Measurements from ENCODE around the gene TMOD2.
"Not testable (repeated sequence)": the region's sequence is repeated elsewhere in the genome, so short reads cannot be mapped to it uniquely, and the experiment has no call there.

The TMOD2 gene

DNA sequence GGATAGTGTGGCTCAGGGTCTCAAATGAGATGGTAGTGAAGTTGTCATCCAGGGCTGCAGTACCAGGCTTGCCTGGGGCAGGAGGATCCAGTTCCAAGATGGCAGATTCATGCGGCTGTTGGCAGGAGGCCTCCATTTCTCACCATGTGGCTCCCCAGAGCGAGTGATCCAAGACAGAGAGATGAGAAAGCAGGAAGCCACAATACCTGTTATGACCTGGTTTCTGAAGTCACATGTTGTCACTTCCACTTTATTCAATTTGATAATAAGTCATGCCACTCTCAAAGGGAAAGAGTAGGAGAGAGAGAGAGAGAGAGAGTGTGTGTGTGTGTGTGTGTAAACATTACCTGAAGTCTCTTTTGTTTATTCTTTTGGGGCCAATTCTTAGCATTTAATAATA lies 30.1 kb downstream of the TMOD2 start:
- no peak overlapping the region for H3K9ac ChIP-seq (ENCODE audit: low read depth, low read length)
- H3K4me1 ChIP-seq (ENCODE audit: control insufficient read depth, insufficient read depth, low read length): no peaks in the 10 kb centered on the region
- H3K9me3 ChIP-seq (ENCODE audit: control insufficient read depth, insufficient read depth, low read length): no peaks in the 10 kb centered on the region
- no peaks in the 10 kb centered on the region for H3K27me3 ChIP-seq (ENCODE audit: control insufficient read depth, insufficient read depth, low read length)
- no peaks in the 10 kb centered on the region for H3K36me3 ChIP-seq (ENCODE audit: control insufficient read depth, insufficient read depth, low read length)
- no peak overlapping the region for H3K4me3 ChIP-seq (ENCODE audit: low read depth, low read length)

DNA sequence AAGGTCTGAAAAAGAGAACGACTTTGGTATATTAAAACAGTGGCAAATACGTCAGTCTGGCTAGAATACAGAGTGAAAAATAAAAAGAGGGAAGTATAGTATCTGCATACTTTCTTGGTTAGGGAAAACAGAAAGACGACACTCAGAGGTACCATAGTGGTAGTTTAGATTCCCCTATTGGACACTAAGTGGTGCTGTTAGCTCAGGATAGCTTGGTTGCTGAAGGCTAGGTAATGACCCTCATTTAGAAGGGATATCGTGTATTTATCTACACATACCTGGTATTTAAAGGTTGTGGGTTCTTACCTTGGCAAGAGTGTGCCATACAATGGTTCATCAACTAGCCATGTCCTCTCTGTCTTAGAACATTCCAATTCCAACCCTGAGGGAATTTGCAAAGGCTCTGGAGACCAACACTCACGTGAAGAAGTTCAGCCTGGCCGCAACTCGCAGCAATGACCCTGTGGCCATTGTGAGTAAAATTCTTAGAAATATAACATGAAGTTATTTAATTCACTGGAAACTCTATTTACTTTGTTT lies 31.0 kb downstream of the TMOD2 start:
- H3K4me3 ChIP-seq (ENCODE audit: low read depth, low read length): no peak overlapping the region
- no peaks in the 10 kb centered on the region for H3K9me3 ChIP-seq (ENCODE audit: control insufficient read depth, insufficient read depth, low read length)
- H3K36me3 ChIP-seq (ENCODE audit: control insufficient read depth, insufficient read depth, low read length): no peaks in the 10 kb centered on the region
- H3K9ac ChIP-seq (ENCODE audit: low read depth, low read length): no peak overlapping the region
- H3K27me3 ChIP-seq (ENCODE audit: control insufficient read depth, insufficient read depth, low read length): no peaks in the 10 kb centered on the region
- H3K4me1 ChIP-seq (ENCODE audit: control insufficient read depth, insufficient read depth, low read length): peaks cover 2% of the 10 kb centered on the region

DNA sequence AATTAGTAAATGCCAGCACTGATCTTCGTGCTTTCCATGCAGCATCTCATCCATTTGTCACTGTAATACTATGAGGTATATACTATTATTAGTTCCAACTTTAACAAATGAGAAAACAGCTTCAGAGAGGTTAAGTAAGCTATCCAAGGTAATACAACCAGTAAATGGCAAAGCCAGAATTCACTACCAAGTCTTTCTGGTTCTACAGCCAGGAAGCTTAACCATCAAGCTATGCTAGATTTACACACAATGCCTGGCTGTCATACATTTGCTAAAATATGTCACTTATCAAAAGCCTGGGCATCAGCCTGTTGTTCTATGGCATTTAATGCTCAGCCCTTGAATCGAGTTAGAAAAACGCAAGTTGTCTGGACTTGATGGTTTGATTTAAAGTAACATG lies 32.6 kb downstream of the TMOD2 start:
- H3K9me3 ChIP-seq (ENCODE audit: control insufficient read depth, insufficient read depth, low read length): no peaks in the 10 kb centered on the region
- peaks cover 2% of the 10 kb centered on the region for H3K4me1 ChIP-seq (ENCODE audit: control insufficient read depth, insufficient read depth, low read length)
- no peaks in the 10 kb centered on the region for H3K27me3 ChIP-seq (ENCODE audit: control insufficient read depth, insufficient read depth, low read length)
- no peak overlapping the region for H3K9ac ChIP-seq (ENCODE audit: low read depth, low read length)
- H3K4me3 ChIP-seq (ENCODE audit: low read depth, low read length): no peak overlapping the region
- H3K36me3 ChIP-seq (ENCODE audit: control insufficient read depth, insufficient read depth, low read length): no peaks in the 10 kb centered on the region

DNA sequence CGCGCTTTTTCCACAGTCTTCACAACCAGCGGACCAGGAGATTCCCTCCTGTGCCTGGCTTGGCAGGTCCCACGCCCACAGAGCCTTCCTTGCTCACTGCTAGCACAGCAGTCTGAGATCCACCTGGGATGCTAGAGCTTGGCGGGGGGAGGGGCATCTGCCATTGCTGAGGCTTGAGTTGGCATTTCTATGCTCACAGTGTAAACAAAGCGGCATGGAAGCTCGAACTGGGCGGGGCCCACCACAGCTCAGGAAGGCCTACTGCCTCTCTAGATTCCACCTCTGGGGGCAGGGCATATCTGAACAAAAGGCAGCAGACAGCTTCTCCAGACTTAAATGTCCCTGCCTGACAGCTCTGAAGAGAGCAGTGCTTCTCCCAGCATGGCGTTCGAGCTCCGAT lies 35.7 kb downstream of the TMOD2 start:
- not testable (repeated sequence) for H3K27me3 ChIP-seq (ENCODE audit: control insufficient read depth, insufficient read depth, low read length); H3K9ac ChIP-seq (ENCODE audit: low read depth, low read length); H3K36me3 ChIP-seq (ENCODE audit: control insufficient read depth, insufficient read depth, low read length); H3K9me3 ChIP-seq (ENCODE audit: control insufficient read depth, insufficient read depth, low read length); H3K4me1 ChIP-seq (ENCODE audit: control insufficient read depth, insufficient read depth, low read length)
- H3K4me3 ChIP-seq (ENCODE audit: low read depth, low read length): peak overlapping the region; percentile 18

DNA sequence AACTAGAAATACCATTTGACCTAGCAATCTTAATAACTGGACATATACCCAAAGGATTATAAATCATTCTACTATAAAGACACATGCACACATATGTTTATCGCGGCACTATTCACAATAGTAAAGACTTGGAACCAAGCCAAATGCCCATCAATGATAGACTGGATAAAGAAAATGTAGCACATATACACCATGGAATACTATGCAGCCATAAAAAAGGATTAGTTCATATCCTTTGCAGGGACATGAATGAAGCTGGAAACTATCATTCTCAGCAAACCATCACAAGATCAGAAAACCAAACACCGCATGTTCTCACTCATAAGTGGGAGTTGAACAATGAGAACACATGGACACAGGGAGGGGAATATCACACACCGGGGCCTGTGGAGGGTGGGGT lies 41.1 kb downstream of the TMOD2 start:
- not testable (repeated sequence) for H3K4me3 ChIP-seq (ENCODE audit: low read depth, low read length); H3K9ac ChIP-seq (ENCODE audit: low read depth, low read length); H3K27me3 ChIP-seq (ENCODE audit: control insufficient read depth, insufficient read depth, low read length); H3K36me3 ChIP-seq (ENCODE audit: control insufficient read depth, insufficient read depth, low read length); H3K4me1 ChIP-seq (ENCODE audit: control insufficient read depth, insufficient read depth, low read length); H3K9me3 ChIP-seq (ENCODE audit: control insufficient read depth, insufficient read depth, low read length)

DNA sequence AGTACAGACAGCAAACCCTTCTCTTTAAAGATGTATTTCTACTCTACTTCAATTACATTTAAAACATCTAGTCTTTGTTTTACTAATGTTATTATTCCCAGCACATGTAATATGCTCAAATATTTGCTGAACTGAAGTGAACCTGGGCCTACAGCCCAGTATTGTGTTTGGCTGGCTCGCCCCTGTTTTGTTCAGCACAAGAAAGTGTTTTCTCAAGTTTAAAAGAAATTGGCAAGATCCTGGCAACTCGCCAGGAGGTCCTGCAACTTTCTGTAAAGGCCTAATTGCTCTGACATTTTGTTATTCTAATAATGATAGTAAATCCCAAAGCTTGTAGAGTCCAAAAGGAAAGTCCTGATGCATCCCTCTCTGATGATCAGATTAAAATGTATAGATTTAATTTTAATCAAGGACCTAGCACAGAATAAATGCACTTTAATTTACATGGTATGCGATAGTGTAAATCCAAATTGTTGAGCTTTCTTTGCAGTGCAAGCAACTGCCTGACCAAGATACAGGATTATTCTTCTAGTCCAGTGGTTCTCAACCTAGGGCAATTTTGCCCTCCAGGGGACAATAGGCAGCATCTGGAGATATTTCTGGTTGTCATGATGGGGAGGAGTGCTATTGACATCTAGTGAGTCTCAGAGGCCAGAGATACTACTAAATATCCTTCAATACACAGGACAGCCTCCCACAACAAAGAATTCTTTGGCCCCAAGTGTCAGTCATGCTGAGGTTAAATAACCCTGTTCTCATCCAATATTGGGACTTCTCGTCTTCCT lies 42.3 kb downstream of the TMOD2 start:
- H3K4me1 ChIP-seq (ENCODE audit: control insufficient read depth, insufficient read depth, low read length): no peaks in the 10 kb centered on the region
- H3K9ac ChIP-seq (ENCODE audit: low read depth, low read length): no peak overlapping the region
- H3K9me3 ChIP-seq (ENCODE audit: control insufficient read depth, insufficient read depth, low read length): no peaks in the 10 kb centered on the region
- no peak overlapping the region for H3K4me3 ChIP-seq (ENCODE audit: low read depth, low read length)
- no peaks in the 10 kb centered on the region for H3K27me3 ChIP-seq (ENCODE audit: control insufficient read depth, insufficient read depth, low read length)
- no peaks in the 10 kb centered on the region for H3K36me3 ChIP-seq (ENCODE audit: control insufficient read depth, insufficient read depth, low read length)

DNA sequence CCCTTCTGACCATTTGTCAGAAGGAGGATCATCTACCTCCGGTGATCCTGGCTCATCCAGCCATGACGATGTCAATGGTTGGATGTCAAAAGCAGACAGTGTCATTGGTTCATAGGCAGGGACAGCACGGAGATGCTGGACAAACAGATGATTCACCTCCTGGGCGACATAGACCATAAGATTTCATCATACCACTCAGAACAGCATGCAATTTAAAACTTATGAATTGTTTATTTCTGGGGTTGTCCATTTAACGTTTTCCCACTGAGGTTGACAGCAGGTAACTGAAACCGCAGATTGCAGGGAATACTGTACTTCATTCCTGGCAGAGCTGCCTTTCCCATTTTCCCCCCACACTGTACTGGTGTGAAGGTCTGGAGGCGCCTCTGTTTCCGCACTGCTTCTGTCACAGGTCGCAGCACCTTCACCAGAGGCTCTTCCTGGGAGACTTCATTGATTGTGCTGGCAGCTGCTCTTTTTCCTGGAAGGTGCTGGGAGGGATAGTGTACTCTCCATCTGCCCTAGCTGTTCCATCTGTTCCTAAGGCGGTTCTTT lies 45.5 kb downstream of the TMOD2 start:
- no peaks in the 10 kb centered on the region for H3K27me3 ChIP-seq (ENCODE audit: control insufficient read depth, insufficient read depth, low read length)
- no peak overlapping the region for H3K4me3 ChIP-seq (ENCODE audit: low read depth, low read length)
- H3K9ac ChIP-seq (ENCODE audit: low read depth, low read length): no peak overlapping the region
- H3K9me3 ChIP-seq (ENCODE audit: control insufficient read depth, insufficient read depth, low read length): no peaks in the 10 kb centered on the region
- H3K4me1 ChIP-seq (ENCODE audit: control insufficient read depth, insufficient read depth, low read length): no peaks in the 10 kb centered on the region
- no peaks in the 10 kb centered on the region for H3K36me3 ChIP-seq (ENCODE audit: control insufficient read depth, insufficient read depth, low read length)

DNA sequence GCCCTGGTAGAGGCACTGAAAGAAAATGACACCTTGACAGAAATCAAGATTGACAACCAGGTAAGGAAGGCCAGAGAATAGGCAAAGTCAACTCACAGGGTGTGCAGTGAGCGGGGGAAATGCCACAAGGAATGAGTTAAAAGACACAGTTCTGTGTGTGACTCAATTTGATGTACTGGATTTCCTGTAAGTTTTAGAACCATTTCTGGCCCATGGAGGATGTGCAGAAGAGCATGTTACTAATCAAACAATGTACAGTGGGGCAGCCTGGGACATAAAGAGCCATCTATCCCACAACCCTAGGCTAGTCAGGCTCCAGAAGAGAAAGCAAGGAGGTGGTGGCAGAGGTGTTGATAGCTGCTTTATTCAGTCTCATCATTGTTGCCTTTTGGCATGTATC lies 46.9 kb downstream of the TMOD2 start:
- Histone ChIP-seq H3K4me3 (ENCODE audit: low read depth, low read length) (no peak overlapping the region), H3K36me3 (ENCODE audit: control insufficient read depth, insufficient read depth, low read length) (no peaks in the 10 kb centered on the region), H3K27me3 (ENCODE audit: control insufficient read depth, insufficient read depth, low read length) (no peaks in the 10 kb centered on the region), H3K4me1 (ENCODE audit: control insufficient read depth, insufficient read depth, low read length) (no peaks in the 10 kb centered on the region), H3K9ac (ENCODE audit: low read depth, low read length) (no peak overlapping the region), H3K9me3 (ENCODE audit: control insufficient read depth, insufficient read depth, low read length) (no peaks in the 10 kb centered on the region)

DNA sequence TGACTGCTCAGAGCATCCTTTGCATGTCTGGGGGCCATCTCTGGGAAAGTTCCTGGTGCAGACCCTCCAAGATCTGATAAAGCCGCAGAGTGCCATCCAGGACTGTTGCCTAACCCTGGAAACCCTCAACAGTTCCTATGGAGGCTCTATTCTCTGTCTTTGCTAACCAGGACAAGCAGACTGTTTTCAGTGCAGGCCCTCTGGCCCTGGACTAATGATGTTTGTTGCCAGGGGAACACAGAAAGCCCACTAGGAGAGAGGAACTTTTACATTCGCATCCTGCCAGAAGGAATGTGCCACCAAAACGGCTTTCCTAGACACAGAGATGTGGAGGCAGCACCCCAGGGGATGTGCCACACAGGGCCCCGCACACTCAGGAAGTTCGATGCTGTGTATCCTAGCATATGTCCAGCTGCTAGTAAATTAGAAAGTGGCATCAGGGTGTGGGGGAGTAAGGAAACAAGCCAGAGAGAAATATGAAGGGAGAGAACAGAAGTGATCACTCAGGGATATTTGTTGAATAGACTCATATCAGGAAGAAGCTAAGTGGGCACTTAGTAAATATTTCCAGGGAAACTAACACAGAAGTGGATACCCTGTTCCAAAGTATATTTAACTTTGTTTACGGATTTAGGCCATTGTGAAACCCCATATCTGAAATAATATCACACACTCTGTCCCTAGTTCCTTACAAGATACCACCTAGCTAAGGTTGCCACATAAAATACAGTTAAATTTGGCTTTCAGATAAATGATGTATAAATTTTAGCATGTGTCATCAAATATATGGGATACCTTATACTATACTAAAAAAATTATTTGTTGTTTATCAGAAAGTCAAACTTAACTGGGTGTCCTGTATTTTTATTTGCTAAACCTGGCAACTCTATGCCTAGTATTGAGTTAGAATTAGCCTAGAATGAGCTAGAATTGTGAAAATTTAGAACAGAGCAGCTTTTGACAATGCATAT lies 48.2 kb downstream of the TMOD2 start:
- Histone ChIP-seq H3K27me3 (ENCODE audit: control insufficient read depth, insufficient read depth, low read length) (no peaks in the 10 kb centered on the region), H3K4me3 (ENCODE audit: low read depth, low read length) (no peak overlapping the region), H3K36me3 (ENCODE audit: control insufficient read depth, insufficient read depth, low read length) (no peaks in the 10 kb centered on the region), H3K9me3 (ENCODE audit: control insufficient read depth, insufficient read depth, low read length) (no peaks in the 10 kb centered on the region), H3K4me1 (ENCODE audit: control insufficient read depth, insufficient read depth, low read length) (no peaks in the 10 kb centered on the region), H3K9ac (ENCODE audit: low read depth, low read length) (no peak overlapping the region)

DNA sequence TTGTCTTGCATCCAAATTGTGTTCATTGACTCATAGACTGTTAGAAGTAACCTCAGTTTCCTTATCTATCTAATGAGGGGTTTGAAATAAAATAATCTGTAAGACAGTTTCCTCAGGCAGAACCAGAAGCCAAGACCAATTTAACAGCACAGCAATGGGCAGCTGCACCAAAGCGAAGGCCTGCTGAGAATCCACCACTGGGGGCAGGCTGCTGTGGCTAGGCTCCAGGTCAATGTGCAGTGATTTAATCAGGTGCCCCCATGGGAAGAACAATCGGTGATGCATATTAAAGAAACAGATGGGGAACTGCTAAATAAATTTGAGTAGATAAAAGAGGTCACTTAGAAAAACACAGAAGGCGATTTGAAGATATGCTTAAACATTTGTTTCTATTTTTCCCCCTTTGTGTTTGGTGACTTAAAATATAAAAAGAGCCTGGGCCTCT lies 50.0 kb downstream of the TMOD2 start:
- Histone ChIP-seq H3K9me3 (ENCODE audit: control insufficient read depth, insufficient read depth, low read length) (no peaks in the 10 kb centered on the region), H3K27me3 (ENCODE audit: control insufficient read depth, insufficient read depth, low read length) (no peaks in the 10 kb centered on the region), H3K9ac (ENCODE audit: low read depth, low read length) (no peak overlapping the region), H3K4me3 (ENCODE audit: low read depth, low read length) (no peak overlapping the region), H3K4me1 (ENCODE audit: control insufficient read depth, insufficient read depth, low read length) (no peaks in the 10 kb centered on the region), H3K36me3 (ENCODE audit: control insufficient read depth, insufficient read depth, low read length) (no peaks in the 10 kb centered on the region)

DNA sequence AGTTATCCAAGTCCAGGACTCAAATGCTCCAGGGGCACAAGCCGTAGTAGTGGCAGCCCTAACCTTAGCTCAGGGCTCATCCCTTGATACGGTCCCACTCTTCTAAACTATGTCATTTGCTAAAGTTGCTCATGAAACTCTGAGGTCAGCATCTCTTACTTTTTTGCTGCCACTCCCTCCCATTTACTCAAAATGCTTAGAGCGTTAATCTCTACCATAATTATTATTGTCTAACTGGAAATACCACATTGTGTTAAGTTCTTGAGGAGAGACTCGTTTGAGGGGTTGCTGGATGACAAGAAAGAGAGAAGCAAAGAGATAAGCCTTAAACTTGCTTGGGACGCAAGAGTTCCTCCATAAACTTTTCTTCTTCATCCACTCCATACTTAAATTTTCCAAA lies 51.2 kb downstream of the TMOD2 start:
- Histone ChIP-seq H3K27me3 (ENCODE audit: control insufficient read depth, insufficient read depth, low read length) (no peaks in the 10 kb centered on the region), H3K4me1 (ENCODE audit: control insufficient read depth, insufficient read depth, low read length) (no peaks in the 10 kb centered on the region), H3K36me3 (ENCODE audit: control insufficient read depth, insufficient read depth, low read length) (no peaks in the 10 kb centered on the region), H3K4me3 (ENCODE audit: low read depth, low read length) (no peak overlapping the region), H3K9me3 (ENCODE audit: control insufficient read depth, insufficient read depth, low read length) (no peaks in the 10 kb centered on the region), H3K9ac (ENCODE audit: low read depth, low read length) (no peak overlapping the region)
